Calu3 (cell line): ENCODE measurements around the gene LMTK3. TPM values are rescaled to one million over a fixed set of nuclear protein-coding genes. Genes with fewer than 3 reads are reported as not detected.

Experiments
- BruUV-seq: library from RNA; stranded (reverse); fragments of 400-500 nt; replicated peaks from 2 replicates; lab custom pipeline; 2021; lab: Mats Ljungman, UMichigan
- CTCF ChIA-PET: fragments of 300-600 bp; sonication (Branson Sonifier 250); formaldehyde crosslinking; loops from one replicate; lab custom pipeline; 2022; ENCODE audit warnings: antibody characterized with exemption; lab: Charles Lee
- DNase-seq: peaks from one replicate; pipeline ENCODE4 v3.0.0; 2022
- H3K27ac Mint-ChIP-seq: one replicate; pipeline ENCODE4 v1.8.0; 2022; ENCODE audit warnings: mixed read lengths; ENCODE audit not compliant: unreplicated experiment
- H3K27me3 Mint-ChIP-seq: one replicate; pipeline ENCODE4 v1.8.0; 2022; ENCODE audit warnings: mixed read lengths; ENCODE audit not compliant: unreplicated experiment
- H3K36me3 Mint-ChIP-seq: one replicate; pipeline ENCODE4 v1.8.0; 2022; ENCODE audit warnings: mild to moderate bottlenecking, moderate library complexity, mixed read lengths; ENCODE audit not compliant: insufficient read depth, unreplicated experiment
- H3K4me1 Mint-ChIP-seq: one replicate; pipeline ENCODE4 v1.8.0; 2022; ENCODE audit warnings: mild to moderate bottlenecking, low read depth, mixed read lengths; ENCODE audit not compliant: unreplicated experiment
- H3K4me3 Mint-ChIP-seq: one replicate; pipeline ENCODE4 v1.8.0; 2022; ENCODE audit warnings: mild to moderate bottlenecking, low read depth, moderate library complexity, mixed read lengths; ENCODE audit not compliant: unreplicated experiment
- H3K9me3 Mint-ChIP-seq: one replicate; pipeline ENCODE4 v1.8.0; 2022; ENCODE audit warnings: low read depth, mixed read lengths; ENCODE audit not compliant: unreplicated experiment
- intact Hi-C: fragments of 100-400 bp; cut with micrococcal nuclease; formaldehyde crosslinking; loops from one replicate; pipeline ENCODE4 v1.10.0; 2022; ENCODE audit not compliant: unreplicated experiment
- total RNA-seq: library from RNA; stranded (reverse); gene quantifications from 2 replicates; pipeline ENCODE4 v1.2.3, GENCODE V29; 2022
- TF ChIP-seq, protein P1 (sequence below): fragments of 200-600 bp; IDR thresholded peaks from one replicate; pipeline ENCODE4 v1.8.0; 2022; ENCODE audit warnings: antibody characterized with exemption; ENCODE audit not compliant: unreplicated experiment

The LMTK3 gene
- total RNA-seq, 1 experiment from 2014 or later = 1.0 TPM

- Mint-ChIP-seq H3K36me3 (peaks cover 78% of the 10 kb centered on the region), H3K4me3 (no peak overlapping the region), H3K4me1 (peaks cover 10% of the 10 kb centered on the region), H3K27me3 (no peaks in the 10 kb centered on the region), H3K27ac (no peak overlapping the region), H3K9me3 (no peaks in the 10 kb centered on the region)
- CTCF ChIA-PET = no interaction called here
- intact Hi-C loops = loop anchor here (10.0 kb wide), 1 partner anchor 145 kb away; no protein-coding TSS in a partner anchor
- DNase-seq = no peak
- TF ChIP-seq, protein P1, sequence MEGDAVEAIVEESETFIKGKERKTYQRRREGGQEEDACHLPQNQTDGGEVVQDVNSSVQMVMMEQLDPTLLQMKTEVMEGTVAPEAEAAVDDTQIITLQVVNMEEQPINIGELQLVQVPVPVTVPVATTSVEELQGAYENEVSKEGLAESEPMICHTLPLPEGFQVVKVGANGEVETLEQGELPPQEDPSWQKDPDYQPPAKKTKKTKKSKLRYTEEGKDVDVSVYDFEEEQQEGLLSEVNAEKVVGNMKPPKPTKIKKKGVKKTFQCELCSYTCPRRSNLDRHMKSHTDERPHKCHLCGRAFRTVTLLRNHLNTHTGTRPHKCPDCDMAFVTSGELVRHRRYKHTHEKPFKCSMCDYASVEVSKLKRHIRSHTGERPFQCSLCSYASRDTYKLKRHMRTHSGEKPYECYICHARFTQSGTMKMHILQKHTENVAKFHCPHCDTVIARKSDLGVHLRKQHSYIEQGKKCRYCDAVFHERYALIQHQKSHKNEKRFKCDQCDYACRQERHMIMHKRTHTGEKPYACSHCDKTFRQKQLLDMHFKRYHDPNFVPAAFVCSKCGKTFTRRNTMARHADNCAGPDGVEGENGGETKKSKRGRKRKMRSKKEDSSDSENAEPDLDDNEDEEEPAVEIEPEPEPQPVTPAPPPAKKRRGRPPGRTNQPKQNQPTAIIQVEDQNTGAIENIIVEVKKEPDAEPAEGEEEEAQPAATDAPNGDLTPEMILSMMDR = no peak
- no TSS peak for BruUV-seq
These were observed 31.5 kb downstream of the LMTK3 start for GRCh38 chr19:48480183-48480557.

DNA sequence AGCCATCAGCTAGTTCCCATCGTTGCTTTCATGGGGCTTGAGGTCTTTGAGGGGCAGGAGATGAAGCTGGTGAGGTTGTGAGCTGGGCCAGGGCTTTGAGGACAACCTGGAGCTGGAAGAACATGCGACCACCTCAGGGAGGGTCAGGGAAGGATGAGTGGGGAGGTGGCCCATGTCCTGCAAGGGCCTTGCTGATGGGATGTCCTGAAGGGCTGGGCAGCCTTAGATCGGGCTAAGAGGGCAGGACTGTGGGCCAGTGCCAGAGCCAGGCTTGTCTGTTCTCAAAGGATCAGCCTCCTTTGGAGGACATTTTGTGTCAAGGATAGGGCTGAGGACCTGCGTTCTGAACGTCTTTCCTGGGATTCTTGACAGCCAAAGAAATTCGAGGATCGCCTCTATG lies 31.9 kb downstream of the LMTK3 start:
- no TSS peak for BruUV-seq
- CTCF ChIA-PET = no interaction called here
- TF ChIP-seq, protein P1 = no peak
- intact Hi-C loops = loop anchor here (10.0 kb wide), 1 partner anchor 145 kb away; no protein-coding TSS in a partner anchor
- peaks cover 9% of the 10 kb centered on the region for H3K4me1 Mint-ChIP-seq
- no peak for DNase-seq
- H3K9me3 Mint-ChIP-seq = no peaks in the 10 kb centered on the region
- no peak overlapping the region for H3K27ac Mint-ChIP-seq
- peaks cover 74% of the 10 kb centered on the region for H3K36me3 Mint-ChIP-seq
- no peaks in the 10 kb centered on the region for H3K27me3 Mint-ChIP-seq
- H3K4me3 Mint-ChIP-seq = no peak overlapping the region

- Mint-ChIP-seq H3K9me3 (no peaks in the 10 kb centered on the region), H3K4me3 (no peak overlapping the region), H3K27me3 (no peaks in the 10 kb centered on the region), H3K4me1 (no peaks in the 10 kb centered on the region), H3K27ac (no peak overlapping the region), H3K36me3 (peaks cover 72% of the 10 kb centered on the region)
- no TSS peak for BruUV-seq
- CTCF ChIA-PET = no interaction called here
- DNase-seq = no peak
- TF ChIP-seq, protein P1 = no peak
- intact Hi-C loops = no loop called here
These were observed 33.0 kb downstream of the LMTK3 start for GRCh38 chr19:48478339-48479256.

GRCh38 chr19:48477698-48478338 lies 33.8 kb downstream of the LMTK3 start:
- Mint-ChIP-seq H3K4me3 (no peak overlapping the region), H3K27me3 (no peaks in the 10 kb centered on the region), H3K4me1 (peaks cover under 1% of the 10 kb centered on the region), H3K9me3 (no peaks in the 10 kb centered on the region), H3K27ac (no peak overlapping the region), H3K36me3 (peaks cover 77% of the 10 kb centered on the region)
- DNase-seq = no peak
- TF ChIP-seq, protein P1 = no peak
- CTCF ChIA-PET = no interaction called here
- BruUV-seq = no TSS peak
- intact Hi-C loops = no loop called here
